HG03457 (cell line): ENCODE results near the gene CPSF4.

Source experiments
- ATAC-seq: cut with Tn5 transposase; IDR thresholded peaks from one replicate; pipeline ENCODE4 v1.9.1; 2021; ENCODE audit warnings: moderate number of reproducible peaks; ENCODE audit not compliant: unreplicated experiment

CPSF4 gene

GRCh38 chr7:99438573-99439480 is at the start of gene CPSF4, which contains the start of gene PTCD1:
Gene CPSF4 (plus strand): TSS chr7:99438943. CDS start chr7:99439083, 140 bp downstream.
Gene PTCD1 (minus strand): TSS chr7:99438798. CDS start chr7:99435242, 3,556 bp downstream.
- peak; percentile 76 for ATAC-seq

GRCh38 chr7:99389772-99390171 is 49.0 kb upstream of the CPSF4 start:
- no peak for ATAC-seq

- ATAC-seq = no peak
Measured at GRCh38 chr7:99390941-99391602, 47.7 kb upstream of the CPSF4 start.

GRCh38 chr7:99392046-99392445 is 46.7 kb upstream of the CPSF4 start:
- ATAC-seq = no peak

GRCh38 chr7:99392659-99393354 is 45.9 kb upstream of the CPSF4 start:
- no peak for ATAC-seq

GRCh38 chr7:99393355-99394187 is 45.2 kb upstream of the CPSF4 start:
- no peak for ATAC-seq

GRCh38 chr7:99394188-99394502 is 44.6 kb upstream of the CPSF4 start:
- no peak for ATAC-seq

- no peak for ATAC-seq
Measured at GRCh38 chr7:99395616-99396327, 43.0 kb upstream of the CPSF4 start.

- no peak for ATAC-seq
Measured at GRCh38 chr7:99396418-99397296, 42.1 kb upstream of the CPSF4 start.

- no peak for ATAC-seq
Measured at GRCh38 chr7:99397297-99397983, 41.3 kb upstream of the CPSF4 start.

- no peak for ATAC-seq
Measured at GRCh38 chr7:99398891-99399445, 39.8 kb upstream of the CPSF4 start.

- ATAC-seq = no peak
Measured at GRCh38 chr7:99399597-99399996, 39.1 kb upstream of the CPSF4 start.

- ATAC-seq = no peak
Measured at GRCh38 chr7:99402854-99403253, 35.9 kb upstream of the CPSF4 start.

- ATAC-seq = no peak
Measured at GRCh38 chr7:99403764-99404163, 35.0 kb upstream of the CPSF4 start.

GRCh38 chr7:99404235-99404976 is 34.3 kb upstream of the CPSF4 start:
- ATAC-seq = no peak

GRCh38 chr7:99404977-99405320 is 33.8 kb upstream of the CPSF4 start:
- no peak for ATAC-seq

- ATAC-seq = no peak
Measured at GRCh38 chr7:99406557-99406956, 32.2 kb upstream of the CPSF4 start.
